CD4-positive, alpha-beta T cell treated with Interleukin-6 at 100 ng/mL for 8 hours (primary cell): ENCODE data around the gene C11orf54.
"Not testable (repeated sequence)": the region's sequence is repeated elsewhere in the genome, so short reads cannot be mapped to it uniquely, and the experiment has no call there.

Experiments used
- DNase-seq: peaks from one replicate; pipeline ENCODE4 v3.0.0-alpha.2; 2020; ENCODE audit warnings: mixed read lengths, low spot score

C11orf54 gene

DNA sequence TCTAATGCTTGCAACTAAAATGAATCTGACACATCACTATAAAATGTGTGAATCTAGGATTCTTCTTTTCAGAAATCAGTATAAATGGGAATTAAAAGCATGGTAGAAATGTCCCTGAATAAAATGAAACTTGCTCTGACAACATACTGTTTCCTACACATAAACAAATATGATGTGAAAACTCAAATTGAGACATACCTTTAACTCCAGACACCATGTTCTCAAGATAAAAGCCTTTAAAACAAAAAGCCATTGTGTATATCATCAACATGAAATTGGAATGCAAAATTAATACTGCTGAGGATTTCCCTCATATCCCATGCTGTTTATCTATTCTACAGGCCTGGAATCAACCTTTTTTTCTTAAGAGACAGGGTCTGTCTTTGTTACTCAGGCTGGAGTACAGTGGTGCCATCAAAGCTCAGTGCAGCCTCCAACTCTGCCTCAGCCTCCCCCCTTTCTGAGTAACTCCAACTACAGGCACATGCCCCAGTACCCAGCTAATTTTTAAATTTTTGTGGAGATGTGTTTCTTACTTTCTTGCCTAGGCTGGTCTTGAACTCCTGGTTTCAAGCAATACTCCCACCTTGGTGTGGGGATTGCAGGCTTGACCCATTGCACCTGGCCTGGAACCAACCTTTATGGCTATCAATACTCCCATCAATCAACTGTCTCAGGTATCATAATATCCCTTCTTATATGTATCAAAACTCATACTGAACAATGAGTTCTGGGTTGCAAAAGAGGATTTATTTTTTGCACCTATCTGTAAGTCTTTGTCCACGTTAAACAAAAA lies 6.8 kb upstream of the C11orf54 start:
- no peak for DNase-seq

DNA sequence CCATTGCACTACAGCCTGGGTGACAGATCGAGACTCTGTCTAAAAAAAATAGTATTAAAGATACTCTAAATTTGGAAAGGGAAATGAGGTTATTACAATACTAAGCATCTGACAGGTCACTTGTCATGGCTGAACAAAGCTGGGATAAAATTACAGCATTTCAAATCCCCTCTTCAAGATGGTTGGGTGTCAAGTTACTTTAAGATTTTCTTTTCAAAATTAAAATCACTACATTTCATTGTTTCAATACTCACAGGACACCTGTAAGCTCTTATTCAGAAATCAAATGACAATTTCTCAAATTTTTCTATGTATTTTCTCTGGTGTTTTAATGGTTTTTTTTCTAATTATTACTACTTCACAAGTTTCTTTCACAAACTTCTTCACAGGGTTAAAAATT lies 5.8 kb upstream of the C11orf54 start:
- DNase-seq = no peak

DNA sequence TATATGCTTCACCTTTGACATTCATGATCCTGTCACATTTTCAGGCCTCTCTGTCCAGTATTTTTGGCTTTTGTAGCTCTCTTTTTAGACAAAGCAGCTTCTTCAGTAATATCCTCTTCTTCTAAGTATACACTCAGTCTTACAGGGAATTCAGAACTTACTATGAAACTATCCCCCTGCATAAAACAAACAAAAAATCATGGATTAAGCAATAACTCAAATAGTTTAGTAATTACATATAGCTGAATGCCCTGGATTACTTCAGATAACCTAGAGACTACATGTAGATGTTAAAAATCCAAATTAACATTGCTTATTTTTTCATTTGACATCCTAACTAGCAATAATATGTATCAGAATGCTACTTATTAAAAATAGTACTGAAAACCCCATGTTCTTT lies 5.3 kb upstream of the C11orf54 start:
- no peak for DNase-seq

DNA sequence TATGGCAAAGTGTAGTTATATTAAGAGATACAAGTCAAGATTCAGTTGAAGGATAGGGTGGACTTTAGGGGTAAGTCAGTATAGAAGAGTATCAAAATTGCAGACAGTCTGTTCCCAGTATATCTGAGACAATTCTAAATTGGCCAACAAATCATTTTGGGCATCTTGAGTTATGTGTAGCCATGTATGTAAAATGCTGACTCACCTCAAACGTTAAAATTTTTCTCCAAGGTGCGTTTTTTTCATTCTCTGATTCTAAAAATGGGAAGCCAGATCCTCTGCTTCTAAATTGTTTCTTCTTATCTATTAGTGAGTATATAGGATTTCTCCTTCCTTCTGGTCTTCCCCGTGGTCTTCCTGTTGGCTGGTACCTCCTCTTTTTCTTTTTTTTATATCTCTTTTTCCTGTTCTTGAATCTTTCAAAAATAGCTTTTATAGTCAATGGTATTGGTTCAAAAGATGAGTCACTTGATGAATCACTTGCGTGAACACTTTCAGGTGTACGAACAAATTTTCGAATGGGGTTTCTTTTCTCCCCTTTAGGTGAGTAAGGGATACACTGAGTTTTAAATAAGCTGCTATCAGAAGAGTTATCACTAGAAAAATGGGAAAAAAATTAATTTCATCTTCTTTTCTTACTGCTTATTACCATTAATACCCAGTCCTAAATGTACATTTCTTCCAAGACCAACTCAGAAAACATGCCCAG lies 3.4 kb upstream of the C11orf54 start:
- DNase-seq = peak; percentile 23

DNA sequence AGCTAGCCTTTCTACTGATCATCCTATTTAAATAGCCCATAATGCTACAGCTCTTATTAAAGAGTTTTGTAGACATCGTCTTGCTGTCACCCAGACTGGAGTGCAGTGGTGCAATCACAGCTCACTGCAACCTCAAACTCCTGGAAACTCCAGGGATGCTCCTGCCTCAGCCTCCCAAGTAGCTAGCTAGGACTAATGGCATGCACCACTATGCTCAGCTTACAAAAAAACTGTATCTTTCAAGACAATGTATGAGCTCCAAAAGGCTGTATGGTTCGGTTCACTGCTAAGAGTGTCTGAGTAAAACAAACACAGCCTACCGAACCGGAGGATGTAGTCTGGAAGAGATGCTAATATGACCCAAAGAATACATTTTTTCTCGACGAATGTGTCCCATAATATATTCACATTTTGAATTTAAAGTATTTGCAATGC lies 2.8 kb upstream of the C11orf54 start:
- no peak for DNase-seq

DNA sequence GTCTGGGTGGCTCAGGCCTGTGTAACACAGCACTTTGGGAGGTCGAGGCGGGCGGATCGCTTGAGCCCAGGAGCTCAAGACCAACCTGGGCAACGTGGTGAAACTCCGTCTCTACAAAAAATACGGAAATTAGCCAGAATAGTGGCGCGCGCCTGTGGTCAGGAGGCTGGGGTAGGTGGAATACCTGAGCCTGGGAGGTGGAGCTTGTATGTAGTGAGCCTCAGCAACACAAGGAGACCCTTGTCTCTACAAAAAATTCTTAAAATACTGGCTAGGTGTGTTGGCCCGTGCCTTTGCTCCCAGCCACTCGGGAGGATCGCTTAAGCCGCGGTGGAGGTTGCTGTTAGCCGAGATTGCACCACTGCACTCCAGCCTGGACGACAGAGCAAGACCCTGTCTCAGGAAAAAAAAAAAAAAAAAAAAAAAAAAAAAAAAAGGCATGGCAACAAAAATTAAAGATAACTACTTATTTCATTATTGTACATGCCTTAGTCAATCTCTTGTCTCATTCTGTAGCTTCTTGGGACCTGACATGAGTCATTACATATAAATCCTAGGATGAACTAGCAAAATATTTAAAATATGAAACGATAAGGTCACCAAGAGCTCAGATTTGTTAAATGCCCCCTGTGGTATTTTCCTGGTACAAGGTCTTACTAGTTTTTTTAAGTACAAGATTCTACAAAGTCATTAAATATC lies 1.3 kb upstream of the C11orf54 start:
- DNase-seq = peak; percentile 7

DNA sequence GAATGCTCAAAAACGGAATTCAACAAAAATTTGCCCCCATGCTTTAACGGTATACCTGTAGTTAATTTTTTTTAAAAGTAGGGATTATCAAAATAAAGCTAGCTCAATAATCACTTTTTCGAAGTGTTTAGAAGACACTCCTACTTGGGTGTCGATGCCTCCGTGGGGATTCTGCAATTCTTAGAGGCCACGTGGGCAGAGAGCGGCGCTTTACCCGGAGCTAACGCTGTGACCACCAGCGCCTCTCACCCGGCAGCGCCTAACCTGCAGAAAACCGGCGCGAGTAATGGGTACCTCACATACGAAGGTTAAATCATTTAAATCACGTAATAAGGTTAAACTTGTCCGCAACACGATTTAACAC lies 760 bp upstream of the C11orf54 start:
- peak; percentile 46 for DNase-seq

DNA sequence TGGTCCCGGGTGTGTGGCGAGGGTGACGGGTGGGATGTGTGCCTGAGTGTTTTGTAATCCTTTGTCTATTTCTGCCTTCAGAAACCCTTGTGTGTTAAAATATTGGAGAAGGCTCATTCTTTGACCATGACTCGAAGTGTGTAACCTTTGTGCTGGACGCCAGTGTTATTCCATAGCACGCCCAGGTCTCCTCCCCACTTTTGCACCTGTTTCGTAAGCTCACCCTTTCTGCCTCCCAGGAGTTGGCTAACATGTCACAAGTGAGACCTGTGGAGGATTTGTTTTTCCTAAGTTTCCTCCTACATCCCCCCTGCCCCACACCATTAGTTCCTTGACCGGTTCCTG lies 382 bp downstream of the C11orf54 start:
- DNase-seq = no peak

DNA sequence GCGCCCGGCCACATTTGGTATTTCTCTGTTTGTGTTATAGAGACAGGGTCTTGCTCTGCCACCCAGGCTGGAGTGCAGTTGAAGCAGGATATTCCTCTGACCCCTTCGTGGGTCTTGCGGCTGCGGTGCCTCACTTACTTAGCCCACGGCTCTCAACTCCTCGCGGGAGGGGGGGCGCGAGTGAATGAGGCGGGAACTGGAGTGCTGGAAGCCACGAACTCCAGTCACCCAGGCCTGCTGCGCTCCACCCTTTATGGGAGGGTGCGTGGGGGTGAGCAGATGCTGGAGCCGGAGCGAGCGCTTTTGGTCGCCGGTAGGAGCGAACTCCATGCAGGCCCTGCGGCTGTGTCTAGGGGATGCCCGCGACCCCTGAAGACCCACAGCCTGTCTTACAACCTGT lies 1.8 kb downstream of the C11orf54 start:
- no peak for DNase-seq

DNA sequence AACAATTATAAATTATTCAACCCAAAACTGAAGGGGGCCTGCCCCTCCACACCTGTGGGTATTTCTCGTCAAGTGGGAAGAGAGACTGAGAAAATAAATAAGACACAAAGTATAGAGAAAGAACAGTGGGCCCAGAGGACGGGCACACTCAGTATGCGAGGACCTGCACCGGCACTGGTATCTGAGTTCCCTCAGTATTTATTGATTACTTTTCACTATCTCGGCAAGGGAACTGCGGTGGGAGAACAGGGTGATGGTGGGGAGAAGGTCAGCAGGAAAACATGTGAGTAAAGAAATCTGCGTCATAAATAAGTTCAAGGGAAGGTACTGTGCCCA lies 3.2 kb downstream of the C11orf54 start:
- no peak for DNase-seq

DNA sequence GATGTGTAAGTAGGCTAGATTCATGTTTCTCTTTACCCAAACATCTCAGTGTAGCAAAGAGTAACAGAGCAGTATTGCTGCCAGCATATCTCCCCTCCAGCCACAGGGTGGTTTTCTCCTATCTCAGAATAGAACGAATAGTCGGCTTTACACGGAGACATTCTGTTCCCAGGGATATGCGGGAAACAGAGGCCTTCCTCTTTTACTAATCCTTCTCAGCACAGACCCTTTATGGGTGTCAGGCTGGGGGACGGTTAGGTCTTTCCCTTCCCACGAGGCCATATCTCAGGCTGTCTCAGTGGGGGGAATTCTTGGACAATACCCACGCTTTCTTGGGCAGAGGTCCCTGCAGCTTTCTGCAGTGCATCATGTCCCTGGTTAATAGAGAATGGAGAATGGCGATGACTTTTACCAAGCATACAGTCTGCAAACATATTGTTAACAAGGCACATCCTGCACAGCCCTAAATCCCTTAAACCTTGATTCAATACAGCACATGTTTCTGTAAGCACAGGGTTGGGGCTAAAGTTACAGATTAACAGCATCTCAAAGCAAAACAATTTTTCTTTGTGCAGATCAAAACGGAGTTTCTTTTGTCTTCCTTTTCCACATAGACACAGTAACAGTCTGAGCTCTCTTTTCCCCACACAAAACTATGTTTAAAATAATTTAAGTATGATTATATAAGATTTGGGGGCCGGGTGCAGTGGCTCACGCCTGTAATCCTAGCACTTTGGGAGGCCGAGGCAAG lies 3.7 kb downstream of the C11orf54 start:
- not testable (repeated sequence) for DNase-seq

DNA sequence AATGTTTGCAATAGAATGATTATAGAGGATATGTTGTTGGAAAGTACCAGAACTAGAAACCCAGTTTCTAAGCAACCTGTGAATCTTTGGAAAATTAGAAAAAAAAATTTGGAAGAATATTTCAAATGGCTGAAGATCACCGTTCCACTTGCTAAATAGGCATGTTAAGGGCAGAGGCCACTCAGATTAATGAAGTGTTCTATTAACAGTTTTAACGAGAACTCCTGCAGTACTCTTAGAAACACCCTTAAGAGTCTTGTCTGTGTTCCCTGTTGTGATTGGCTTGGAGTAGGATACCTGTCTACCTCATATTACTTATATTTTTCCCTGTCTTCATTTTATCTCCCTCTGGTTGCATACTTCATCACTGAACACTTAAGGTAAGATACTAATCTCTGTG lies 4.6 kb downstream of the C11orf54 start:
- no peak for DNase-seq

DNA sequence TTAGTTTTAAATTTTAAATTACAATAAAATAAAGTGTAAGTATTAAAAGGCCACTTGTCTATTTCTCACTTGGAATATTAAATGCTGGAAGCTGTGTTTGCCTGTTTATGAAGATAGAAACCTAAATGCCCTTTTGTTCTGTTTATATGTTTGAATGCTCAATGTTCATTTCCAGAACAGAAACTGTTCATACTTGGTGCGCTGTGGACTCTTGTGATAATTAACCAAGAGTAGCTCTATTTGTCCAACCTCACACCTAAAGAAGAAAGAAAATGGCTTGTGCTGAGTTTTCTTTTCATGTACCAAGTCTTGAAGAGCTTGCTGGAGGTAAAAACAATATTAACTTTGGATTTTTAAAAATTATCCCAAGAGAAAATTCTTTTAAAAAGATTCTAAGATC lies 5.7 kb downstream of the C11orf54 start:
- DNase-seq = no peak

DNA sequence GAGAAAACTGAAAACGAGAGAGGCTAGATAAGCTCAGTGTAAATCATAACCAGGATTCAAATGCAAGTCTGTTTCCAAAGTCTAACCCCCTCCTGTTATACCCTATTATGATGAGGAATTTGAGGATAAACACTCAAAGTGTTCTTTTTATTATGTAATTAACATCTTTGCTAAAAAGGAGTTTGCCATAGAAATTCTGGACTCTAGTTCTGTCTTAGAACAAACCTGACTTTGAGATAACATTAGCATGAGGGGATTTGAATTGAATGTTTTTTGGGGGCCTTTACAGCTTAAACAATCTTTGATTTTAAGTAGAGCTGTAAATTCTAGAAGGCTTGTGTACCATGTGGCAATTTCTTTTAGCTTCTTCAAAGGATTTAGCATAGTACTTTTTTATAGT lies 9.5 kb downstream of the C11orf54 start:
- no peak for DNase-seq

DNA sequence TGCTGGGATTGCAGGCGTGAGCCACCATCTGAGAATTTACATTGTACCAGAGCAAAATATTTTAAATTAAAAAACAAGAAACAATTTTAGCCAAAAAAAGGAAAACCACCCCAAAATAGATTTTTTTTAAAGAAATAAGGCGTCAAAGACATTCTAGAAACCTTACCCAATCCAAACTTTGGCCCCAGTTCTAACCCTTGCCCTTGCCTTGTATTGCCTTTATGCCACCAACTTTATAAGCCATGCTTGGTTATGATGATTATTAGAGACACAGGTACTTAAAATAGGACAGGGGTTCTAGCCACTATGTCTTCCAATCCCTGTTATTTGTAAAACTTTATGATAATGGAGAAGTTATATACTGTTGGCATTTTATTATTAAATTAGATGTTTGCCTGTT lies 11.8 kb downstream of the C11orf54 start:
- DNase-seq = no peak

DNA sequence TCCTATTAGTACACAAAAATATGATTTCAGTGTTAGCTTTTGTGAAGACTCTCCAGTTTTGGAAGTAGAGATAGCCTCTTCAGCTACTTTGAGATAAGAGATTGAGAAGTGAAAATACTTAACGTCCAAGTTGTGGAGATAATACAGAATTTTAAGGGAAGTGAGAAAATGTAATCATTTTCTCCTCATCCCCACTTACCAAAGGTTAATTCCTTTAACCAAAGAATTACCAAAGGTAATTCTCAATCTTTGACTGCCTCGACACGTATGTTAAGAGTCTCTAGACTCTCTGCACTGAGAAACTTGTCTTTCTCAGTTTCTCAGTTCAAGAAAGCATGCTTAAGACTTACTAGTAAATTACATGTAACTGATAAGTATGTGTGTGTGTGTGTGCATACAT lies 15.3 kb downstream of the C11orf54 start:
- DNase-seq = no peak

DNA sequence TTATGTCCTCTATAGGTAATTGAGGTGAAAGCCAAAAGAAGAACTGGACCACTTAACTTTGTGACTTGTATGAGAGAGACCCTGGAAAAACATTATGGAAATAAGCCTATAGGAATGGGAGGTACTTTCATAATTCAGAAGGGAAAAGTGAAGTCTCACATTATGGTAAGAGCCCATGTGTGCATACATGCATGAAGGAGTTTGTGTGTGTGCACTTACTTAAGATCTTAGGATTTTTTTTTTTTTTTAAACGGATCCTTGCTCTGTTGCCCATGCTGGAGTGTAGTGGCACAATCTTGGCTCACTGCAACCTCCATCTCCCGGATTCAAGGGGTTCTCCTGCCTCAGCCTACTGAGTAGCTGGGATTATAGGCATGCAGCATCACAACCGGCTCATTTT lies 15.8 kb downstream of the C11orf54 start:
- DNase-seq = no peak

DNA sequence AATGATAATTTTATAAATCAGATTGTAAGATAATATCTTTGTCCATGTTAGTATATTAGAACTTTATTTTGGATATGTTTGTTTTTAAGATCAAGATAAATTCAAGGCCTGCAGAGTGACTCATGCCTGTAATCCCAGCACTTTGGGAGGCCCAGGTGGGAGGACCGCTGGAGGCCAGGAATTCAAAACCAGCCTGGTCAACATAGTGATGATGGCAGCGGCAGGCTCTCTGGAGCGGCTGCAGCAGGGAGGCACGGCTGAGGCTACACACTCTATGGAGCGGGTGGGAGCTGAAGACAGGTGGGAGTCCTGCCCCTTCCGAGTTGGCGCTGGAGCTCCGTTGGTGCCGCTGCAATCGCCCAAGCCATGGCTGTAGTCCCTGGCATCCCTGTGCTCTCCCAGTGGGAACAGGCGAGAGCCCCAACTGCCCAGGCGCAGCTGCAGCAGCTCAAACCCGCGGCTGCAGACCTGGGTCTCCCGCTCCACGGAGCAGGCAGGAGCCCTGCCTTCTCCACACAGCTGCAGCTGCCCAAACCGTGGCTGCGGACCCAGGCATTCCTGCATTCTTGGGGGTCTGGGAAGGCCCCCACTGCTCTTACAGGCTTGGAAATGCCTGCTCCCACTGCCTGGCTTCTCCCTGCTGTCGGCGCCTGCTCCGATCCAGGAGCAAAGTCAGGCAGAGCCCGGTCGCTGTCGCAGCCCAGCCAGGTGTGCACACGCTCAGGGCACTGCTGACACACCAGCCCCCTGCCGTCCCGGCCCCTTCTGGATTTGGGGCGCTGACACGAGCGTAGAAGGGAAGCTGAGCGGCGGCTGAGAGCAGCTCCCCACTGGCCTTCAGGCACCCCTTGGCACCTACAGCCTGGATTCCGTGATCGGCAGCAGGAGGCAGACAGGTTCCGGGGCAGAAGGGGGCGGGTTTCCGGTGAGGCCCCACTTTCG lies 16.7 kb downstream of the C11orf54 start:
- DNase-seq = no peak

DNA sequence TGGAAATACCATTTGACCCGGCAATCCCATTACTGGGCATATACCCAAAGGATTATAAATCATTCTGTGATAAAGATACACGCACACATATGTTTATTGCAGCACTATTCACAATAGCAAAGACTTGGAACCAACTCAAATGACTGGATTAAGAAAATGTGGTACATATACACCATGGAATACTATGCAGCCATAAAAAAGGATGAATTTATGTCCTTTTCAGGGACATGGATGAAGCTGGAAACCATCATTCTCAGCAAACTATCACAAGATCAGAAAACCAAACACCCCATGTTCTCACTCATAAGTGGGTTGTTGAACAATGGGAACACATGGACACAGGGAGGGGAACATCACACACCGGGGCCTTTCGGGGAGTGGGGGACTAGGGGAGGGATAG lies 17.7 kb downstream of the C11orf54 start:
- not testable (repeated sequence) for DNase-seq

DNA sequence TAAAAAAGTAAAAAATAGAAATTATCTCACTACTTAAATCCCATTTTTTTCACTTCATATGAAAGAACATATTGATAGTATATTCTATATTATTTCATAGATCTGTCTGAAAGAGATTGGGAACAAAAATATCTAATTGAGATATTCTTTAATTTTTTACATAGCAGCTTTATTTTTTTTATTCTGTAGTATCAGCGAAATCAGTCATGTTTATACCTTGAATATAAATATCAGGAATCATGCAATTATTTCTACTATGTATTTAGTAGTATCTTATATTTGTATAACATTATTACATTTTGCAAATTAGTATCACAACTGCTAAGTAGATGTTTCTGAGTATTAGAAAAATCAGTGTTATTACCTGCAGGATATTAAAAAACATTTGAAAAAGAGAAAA lies 20.4 kb downstream of the C11orf54 start:
- DNase-seq = no peak

DNA sequence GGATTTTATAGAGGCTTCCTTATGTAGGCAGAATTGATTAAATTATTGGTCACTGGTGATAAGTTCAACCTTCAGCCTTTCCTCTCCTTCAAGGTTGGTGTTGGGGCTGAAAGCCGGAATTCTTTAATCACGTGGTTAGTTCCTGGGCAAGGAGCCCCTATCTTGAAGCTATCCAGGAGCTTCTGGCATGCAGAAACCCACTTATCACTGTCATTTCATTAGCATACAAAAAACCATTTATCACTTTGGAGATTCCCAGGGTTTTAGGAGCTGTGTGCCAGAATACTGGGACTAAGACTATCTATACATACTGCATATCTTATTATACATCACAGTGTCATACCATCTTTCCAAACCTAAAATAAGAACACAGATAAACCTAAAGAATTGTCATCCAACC lies 24.1 kb downstream of the C11orf54 start:
- DNase-seq = no peak

DNA sequence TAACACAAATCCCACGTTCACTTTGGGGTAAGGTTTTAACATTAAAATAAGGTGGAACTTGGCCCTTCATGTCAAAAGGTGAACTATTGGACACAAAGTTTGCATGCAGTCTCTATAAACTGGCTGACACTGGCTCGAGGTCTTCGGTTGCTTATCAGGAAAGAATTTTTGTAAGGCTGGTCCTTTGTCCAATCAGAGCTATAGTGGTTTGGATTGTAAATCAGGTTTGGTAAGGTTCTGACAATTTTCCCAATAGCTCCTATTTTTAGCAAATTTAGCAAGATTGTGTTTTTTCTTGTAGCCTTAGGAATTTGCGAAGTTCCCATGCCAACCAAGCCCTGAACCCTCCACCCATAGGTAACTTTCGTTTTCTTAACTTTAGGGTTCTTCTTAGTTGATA lies 25.0 kb downstream of the C11orf54 start:
- DNase-seq = no peak
